ENCODE results near the gene CD3E.
"Not testable (repeated sequence)": the region's sequence is repeated elsewhere in the genome, so short reads cannot be mapped to it uniquely, and the experiment has no call there.

The CD3E gene

DNA sequence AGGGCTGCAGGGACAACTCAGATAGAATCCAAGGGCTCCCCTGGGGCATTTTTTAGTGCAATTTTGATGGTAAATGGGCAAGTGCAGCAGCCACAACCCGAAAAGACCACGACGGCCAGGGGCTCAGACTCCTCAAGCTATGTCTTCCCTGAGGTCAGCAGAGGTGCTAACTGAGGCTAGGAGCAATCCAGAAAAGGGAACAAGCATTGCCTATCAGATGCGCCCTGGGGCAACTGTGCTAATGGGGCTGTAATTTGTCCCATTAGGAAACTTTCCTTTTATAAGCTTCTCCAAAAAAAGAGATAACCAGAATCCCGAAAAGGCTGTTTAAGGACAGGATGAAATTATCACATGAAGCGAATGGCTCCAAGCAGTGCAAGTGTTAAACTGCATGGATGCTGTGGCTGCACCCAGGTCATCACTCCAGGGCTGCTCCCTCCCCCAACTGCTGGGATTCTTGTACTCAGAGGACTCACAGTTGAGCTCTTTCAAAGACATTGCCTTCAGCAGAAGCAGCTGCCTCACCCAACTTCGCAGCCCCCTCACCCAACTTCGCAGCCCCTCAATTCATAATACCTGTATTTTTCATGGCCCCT, 2.8 kb upstream of the CD3E start:
- Histone ChIP-seq H3K36me3 (ENCODE audit: control insufficient read depth in 4 of 4, insufficient read depth in 4 of 4, low read length in 3 of 4) (no peaks in the 10 kb centered on the region), H3K27ac (ENCODE audit: insufficient read depth in 1 of 2, low read depth in 1 of 2, low read length in 2 of 2, poor library complexity in 1 of 2, severe bottlenecking in 2 of 2) (no peak overlapping the region), H3K4me3 (ENCODE audit: control insufficient read depth in 1 of 7, extremely low read depth in 1 of 7, insufficient read depth in 4 of 7, low read depth in 2 of 7, low read length in 6 of 7) (no peak overlapping the region), H3K9me3 (ENCODE audit: control extremely low read depth in 1 of 5, control insufficient read depth in 4 of 5, insufficient read depth in 2 of 5, low read depth in 1 of 5, low read length in 4 of 5) (no peaks in the 10 kb centered on the region), H3K4me1 (ENCODE audit: control extremely low read depth in 1 of 4, control insufficient read depth in 4 of 4, insufficient read depth in 4 of 4, low read length in 3 of 4) (peaks cover 0 to 20% (median 12%) of the 10 kb centered on the region in 4 experiments), H3K27me3 (replicated peaks in 2 of 5; ENCODE audit: control insufficient read depth in 4 of 5, insufficient read depth in 5 of 5, low read length in 4 of 5) (no peaks in the 10 kb centered on the region)
- POLR2A ChIA-PET = interaction anchor here (0.6 kb wide), 1 partner anchor 25 kb away, joined by 3 read pairs; no protein-coding TSS in a partner anchor
- CTCF ChIA-PET = interaction anchor here (1.1 to 2.1 kb wide), 4 partner anchors 10 to 103 kb away, joined by 4 to 9 read pairs (median 6); no protein-coding TSS in a partner anchor
- DNase-seq = no peak
- 86% methylated on average over 8 of the region's 8 CpGs for WGBS (ENCODE audit: insufficient coverage)

DNA sequence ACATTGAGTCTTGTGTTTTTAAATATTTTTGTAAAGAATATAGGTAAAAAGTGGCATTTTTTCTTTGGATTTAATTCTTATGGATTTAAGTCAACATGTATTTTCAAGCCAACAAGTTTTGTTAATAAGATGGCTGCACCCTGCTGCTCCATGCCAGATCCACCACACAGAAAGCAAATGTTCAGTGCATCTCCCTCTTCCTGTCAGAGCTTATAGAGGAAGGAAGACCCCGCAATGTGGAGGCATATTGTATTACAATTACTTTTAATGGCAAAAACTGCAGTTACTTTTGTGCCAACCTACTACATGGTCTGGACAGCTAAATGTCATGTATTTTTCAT, 333 bp upstream of the CD3E start:
- peak in 2 of 3 donors; percentile 49 to 55 for DNase-seq
- Histone ChIP-seq H3K4me3 (ENCODE audit: control insufficient read depth in 1 of 7, extremely low read depth in 1 of 7, insufficient read depth in 4 of 7, low read depth in 2 of 7, low read length in 6 of 7) (peak overlapping the region in 1 of 7 experiments; percentile 8), H3K4me1 (ENCODE audit: control extremely low read depth in 1 of 4, control insufficient read depth in 4 of 4, insufficient read depth in 4 of 4, low read length in 3 of 4) (peaks cover 0 to 30% (median 14%) of the 10 kb centered on the region in 4 experiments), H3K36me3 (ENCODE audit: control insufficient read depth in 4 of 4, insufficient read depth in 4 of 4, low read length in 3 of 4) (no peaks in the 10 kb centered on the region), H3K27ac (ENCODE audit: insufficient read depth in 1 of 2, low read depth in 1 of 2, low read length in 2 of 2, poor library complexity in 1 of 2, severe bottlenecking in 2 of 2) (no peak overlapping the region), H3K27me3 (replicated peaks in 2 of 5; ENCODE audit: control insufficient read depth in 4 of 5, insufficient read depth in 5 of 5, low read length in 4 of 5) (no peaks in the 10 kb centered on the region), H3K9me3 (ENCODE audit: control extremely low read depth in 1 of 5, control insufficient read depth in 4 of 5, insufficient read depth in 2 of 5, low read depth in 1 of 5, low read length in 4 of 5) (no peaks in the 10 kb centered on the region)
- POLR2A ChIA-PET = no interaction called here
- no CpG with 5 or more reads among the region's 1 CpG for WGBS (ENCODE audit: insufficient coverage)
- CTCF ChIA-PET = interaction anchor here (1.0 to 3.5 kb wide), 8 partner anchors 8 to 160 kb away, joined by 3 to 18 read pairs (median 4); no protein-coding TSS in a partner anchor

DNA sequence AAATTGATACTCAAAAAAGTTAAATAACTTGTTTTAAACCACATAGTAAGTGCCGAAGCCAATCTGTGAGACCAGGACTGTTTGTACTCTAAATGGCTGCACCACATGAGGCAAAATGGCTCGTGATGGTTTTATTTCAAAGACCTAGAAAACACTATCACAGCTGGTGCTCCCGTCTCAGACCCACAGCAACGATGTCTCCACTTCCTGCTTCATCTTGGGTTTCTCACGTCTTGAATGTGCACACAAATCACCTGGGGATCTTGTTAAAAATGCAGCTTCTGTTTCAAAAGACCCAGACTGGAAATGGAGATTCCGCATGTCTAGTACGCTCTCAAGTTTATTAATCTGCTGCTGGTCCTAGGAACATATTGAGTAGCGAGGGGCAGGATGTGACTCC, 1.2 kb downstream of the CD3E start:
- CTCF ChIA-PET = interaction anchor here (0.6 to 3.5 kb wide), 7 partner anchors 10 to 134 kb away, joined by 3 to 18 read pairs (median 3); no protein-coding TSS in a partner anchor
- Histone ChIP-seq H3K36me3 (ENCODE audit: control insufficient read depth in 4 of 4, insufficient read depth in 4 of 4, low read length in 3 of 4) (no peaks in the 10 kb centered on the region), H3K9me3 (ENCODE audit: control extremely low read depth in 1 of 5, control insufficient read depth in 4 of 5, insufficient read depth in 2 of 5, low read depth in 1 of 5, low read length in 4 of 5) (no peaks in the 10 kb centered on the region), H3K27ac (ENCODE audit: insufficient read depth in 1 of 2, low read depth in 1 of 2, low read length in 2 of 2, poor library complexity in 1 of 2, severe bottlenecking in 2 of 2) (no peak overlapping the region), H3K4me3 (ENCODE audit: control insufficient read depth in 1 of 7, extremely low read depth in 1 of 7, insufficient read depth in 4 of 7, low read depth in 2 of 7, low read length in 6 of 7) (no peak overlapping the region), H3K4me1 (ENCODE audit: control extremely low read depth in 1 of 4, control insufficient read depth in 4 of 4, insufficient read depth in 4 of 4, low read length in 3 of 4) (peaks cover 0 to 30% (median 14%) of the 10 kb centered on the region in 4 experiments), H3K27me3 (replicated peaks in 2 of 5; ENCODE audit: control insufficient read depth in 4 of 5, insufficient read depth in 5 of 5, low read length in 4 of 5) (no peaks in the 10 kb centered on the region)
- WGBS (ENCODE audit: insufficient coverage) = 78% methylated on average over 8 of the region's 8 CpGs
- POLR2A ChIA-PET = no interaction called here
- no peak for DNase-seq

DNA sequence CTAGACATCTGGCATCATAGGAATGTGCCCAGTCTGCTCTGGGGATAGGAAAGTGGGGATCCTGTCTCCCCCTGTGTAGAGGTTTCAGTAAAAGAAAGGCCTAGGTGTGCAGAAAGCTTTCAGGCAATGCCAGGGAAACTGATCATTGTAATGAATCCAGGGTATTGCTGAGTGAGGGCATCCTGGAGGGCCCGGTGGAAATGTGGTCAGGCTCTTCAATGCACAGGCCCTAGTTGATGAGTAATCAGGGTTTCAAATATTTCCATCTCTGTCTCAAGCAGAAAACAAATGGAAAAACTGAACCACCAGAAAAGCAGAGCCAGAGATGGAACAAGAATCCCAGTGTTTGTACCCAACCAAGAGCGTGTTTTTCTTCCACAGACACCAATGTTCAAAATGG, 2.0 kb downstream of the CD3E start:
- peaks cover 0 to 38% (median 14%) of the 10 kb centered on the region in 4 experiments for H3K4me1 ChIP-seq (ENCODE audit: control extremely low read depth in 1 of 4, control insufficient read depth in 4 of 4, insufficient read depth in 4 of 4, low read length in 3 of 4)
- ChIA-PET POLR2A (no interaction called here), CTCF (interaction anchor here (1.4 to 3.5 kb wide), 3 partner anchors 11 to 108 kb away, joined by 3 to 18 read pairs (median 4); no protein-coding TSS in a partner anchor)
- H3K27me3 ChIP-seq (replicated peaks in 2 of 5; ENCODE audit: control insufficient read depth in 4 of 5, insufficient read depth in 5 of 5, low read length in 4 of 5) = no peaks in the 10 kb centered on the region
- DNase-seq = no peak
- H3K36me3 ChIP-seq (ENCODE audit: control insufficient read depth in 4 of 4, insufficient read depth in 4 of 4, low read length in 3 of 4) = no peaks in the 10 kb centered on the region
- no peak overlapping the region for H3K27ac ChIP-seq (ENCODE audit: insufficient read depth in 1 of 2, low read depth in 1 of 2, low read length in 2 of 2, poor library complexity in 1 of 2, severe bottlenecking in 2 of 2)
- no peak overlapping the region for H3K4me3 ChIP-seq (ENCODE audit: control insufficient read depth in 1 of 7, extremely low read depth in 1 of 7, insufficient read depth in 4 of 7, low read depth in 2 of 7, low read length in 6 of 7)
- 100% methylated on average over 2 of the region's 2 CpGs for WGBS (ENCODE audit: insufficient coverage)
- no peaks in the 10 kb centered on the region for H3K9me3 ChIP-seq (ENCODE audit: control extremely low read depth in 1 of 5, control insufficient read depth in 4 of 5, insufficient read depth in 2 of 5, low read depth in 1 of 5, low read length in 4 of 5)

DNA sequence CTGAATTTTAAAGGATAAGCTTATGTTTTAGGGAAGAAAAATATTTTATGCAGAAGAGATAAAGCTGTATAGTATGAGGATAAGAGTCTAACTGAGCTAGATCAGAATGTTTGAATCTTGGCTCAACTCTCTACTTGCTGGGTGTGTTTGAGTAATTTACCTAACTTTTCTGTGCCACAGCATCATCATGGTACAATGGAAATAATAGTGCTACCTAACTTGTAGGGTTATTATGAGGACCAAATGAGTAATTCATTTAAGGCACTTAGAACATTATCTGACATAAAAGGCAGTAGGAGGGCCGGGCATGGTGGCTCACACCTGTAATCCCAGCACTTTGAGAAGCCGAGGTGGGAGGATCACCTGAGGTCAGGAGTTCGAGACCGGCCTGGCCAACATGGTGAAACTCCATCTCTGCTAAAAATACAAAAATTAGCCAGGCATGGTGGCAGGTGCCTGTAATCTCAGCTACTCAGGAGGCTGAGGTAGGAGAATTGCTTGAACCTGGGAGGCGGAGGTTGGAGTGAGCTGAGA, 4.5 kb downstream of the CD3E start:
- H3K9me3 ChIP-seq (ENCODE audit: control extremely low read depth in 1 of 5, control insufficient read depth in 4 of 5, insufficient read depth in 2 of 5, low read depth in 1 of 5, low read length in 4 of 5); POLR2A ChIA-PET; H3K27me3 ChIP-seq (replicated peaks in 2 of 5; ENCODE audit: control insufficient read depth in 4 of 5, insufficient read depth in 5 of 5, low read length in 4 of 5); DNase-seq; H3K27ac ChIP-seq (ENCODE audit: insufficient read depth in 1 of 2, low read depth in 1 of 2, low read length in 2 of 2, poor library complexity in 1 of 2, severe bottlenecking in 2 of 2); H3K36me3 ChIP-seq (ENCODE audit: control insufficient read depth in 4 of 4, insufficient read depth in 4 of 4, low read length in 3 of 4); H3K4me3 ChIP-seq (ENCODE audit: control insufficient read depth in 1 of 7, extremely low read depth in 1 of 7, insufficient read depth in 4 of 7, low read depth in 2 of 7, low read length in 6 of 7): not testable (repeated sequence)
- CTCF ChIA-PET = interaction anchor here (1.0 to 2.2 kb wide), 3 partner anchors 9 to 110 kb away, joined by 4 to 8 read pairs (median 4); no protein-coding TSS in a partner anchor
- H3K4me1 ChIP-seq (ENCODE audit: control extremely low read depth in 1 of 4, control insufficient read depth in 4 of 4, insufficient read depth in 4 of 4, low read length in 3 of 4) = peaks cover 0 to 53% (median 17%) of the 10 kb centered on the region in 4 experiments
- WGBS (ENCODE audit: insufficient coverage) = 100% methylated on average over 1 of the region's 5 CpGs

DNA sequence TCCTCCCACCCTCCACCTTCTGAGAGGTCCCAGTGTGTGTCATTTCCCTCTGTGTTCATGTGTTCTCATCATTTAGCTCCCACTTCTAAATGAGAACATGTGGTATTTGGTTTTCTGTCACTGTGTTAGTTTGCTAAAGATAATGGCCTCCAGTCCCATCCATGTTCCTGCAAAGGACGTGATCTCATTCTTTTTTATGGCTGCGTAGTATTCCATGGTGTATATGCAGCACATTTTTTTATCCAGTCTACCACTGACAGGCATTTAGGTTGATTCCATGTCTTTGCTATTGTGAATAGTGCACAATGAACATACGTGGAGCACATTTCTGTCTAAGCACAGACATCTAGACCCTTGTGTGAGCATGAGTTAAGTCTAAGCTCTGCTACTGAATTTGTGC, 5.7 kb downstream of the CD3E start:
- H3K27ac ChIP-seq (ENCODE audit: insufficient read depth in 1 of 2, low read depth in 1 of 2, low read length in 2 of 2, poor library complexity in 1 of 2, severe bottlenecking in 2 of 2) = no peak overlapping the region
- no peaks in the 10 kb centered on the region for H3K36me3 ChIP-seq (ENCODE audit: control insufficient read depth in 4 of 4, insufficient read depth in 4 of 4, low read length in 3 of 4)
- ChIA-PET POLR2A (no interaction called here), CTCF (interaction anchor here (1.1 to 2.2 kb wide), 2 partner anchors 38 to 111 kb away, joined by 3 to 8 read pairs; no protein-coding TSS in a partner anchor)
- no CpG with 5 or more reads among the region's 3 CpGs for WGBS (ENCODE audit: insufficient coverage)
- peaks cover 0 to 52% (median 12%) of the 10 kb centered on the region in 4 experiments for H3K4me1 ChIP-seq (ENCODE audit: control extremely low read depth in 1 of 4, control insufficient read depth in 4 of 4, insufficient read depth in 4 of 4, low read length in 3 of 4)
- no peak overlapping the region for H3K4me3 ChIP-seq (ENCODE audit: control insufficient read depth in 1 of 7, extremely low read depth in 1 of 7, insufficient read depth in 4 of 7, low read depth in 2 of 7, low read length in 6 of 7)
- H3K9me3 ChIP-seq (ENCODE audit: control extremely low read depth in 1 of 5, control insufficient read depth in 4 of 5, insufficient read depth in 2 of 5, low read depth in 1 of 5, low read length in 4 of 5) = no peaks in the 10 kb centered on the region
- H3K27me3 ChIP-seq (replicated peaks in 2 of 5; ENCODE audit: control insufficient read depth in 4 of 5, insufficient read depth in 5 of 5, low read length in 4 of 5) = no peaks in the 10 kb centered on the region
- no peak for DNase-seq

DNA sequence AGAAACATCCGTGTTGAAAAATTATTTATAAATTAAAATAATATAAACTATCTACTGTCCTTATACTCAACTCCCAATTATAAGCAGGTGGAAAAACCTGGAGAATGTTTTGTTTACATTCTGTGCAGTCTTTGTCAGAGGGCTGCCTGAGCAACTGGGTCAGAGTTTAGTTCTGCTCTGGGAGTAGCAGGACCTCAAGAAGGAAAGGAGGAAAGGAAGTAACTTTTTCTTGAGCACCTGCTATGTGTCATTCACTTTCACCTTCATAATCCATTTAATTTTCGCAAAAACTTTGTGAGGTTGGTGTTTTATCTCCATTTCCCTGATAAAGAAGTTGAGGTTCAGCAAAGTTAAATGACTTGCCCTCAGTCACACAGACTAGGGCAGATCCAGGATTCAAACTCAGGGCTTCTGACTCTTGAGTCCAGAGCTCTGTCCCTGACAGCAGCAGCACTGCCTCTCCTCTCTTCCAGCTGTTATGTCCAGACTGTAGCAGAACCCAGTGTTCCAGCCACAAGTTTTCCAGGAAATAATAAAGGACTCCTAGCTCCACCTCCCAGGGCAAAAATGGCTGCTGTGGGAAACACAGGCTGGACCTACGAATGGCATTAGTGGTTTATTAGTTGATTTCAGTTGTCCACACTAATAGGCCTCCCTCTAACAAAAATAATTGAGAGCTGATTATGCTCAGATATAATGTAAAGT, 6.4 kb downstream of the CD3E start:
- no peaks in the 10 kb centered on the region for H3K36me3 ChIP-seq (ENCODE audit: control insufficient read depth in 4 of 4, insufficient read depth in 4 of 4, low read length in 3 of 4)
- H3K4me3 ChIP-seq (ENCODE audit: control insufficient read depth in 1 of 7, extremely low read depth in 1 of 7, insufficient read depth in 4 of 7, low read depth in 2 of 7, low read length in 6 of 7) = no peak overlapping the region
- DNase-seq = no peak
- H3K4me1 ChIP-seq (ENCODE audit: control extremely low read depth in 1 of 4, control insufficient read depth in 4 of 4, insufficient read depth in 4 of 4, low read length in 3 of 4) = peaks cover 0 to 56% (median 16%) of the 10 kb centered on the region in 4 experiments
- no peaks in the 10 kb centered on the region for H3K9me3 ChIP-seq (ENCODE audit: control extremely low read depth in 1 of 5, control insufficient read depth in 4 of 5, insufficient read depth in 2 of 5, low read depth in 1 of 5, low read length in 4 of 5)
- POLR2A ChIA-PET = no interaction called here
- CTCF ChIA-PET = interaction anchor here (1.1 to 1.2 kb wide), 3 partner anchors 36 to 42 kb away, joined by 3 read pairs; no protein-coding TSS in a partner anchor
- no CpG with 5 or more reads among the region's 3 CpGs for WGBS (ENCODE audit: insufficient coverage)
- no peaks in the 10 kb centered on the region for H3K27me3 ChIP-seq (replicated peaks in 2 of 5; ENCODE audit: control insufficient read depth in 4 of 5, insufficient read depth in 5 of 5, low read length in 4 of 5)
- no peak overlapping the region for H3K27ac ChIP-seq (ENCODE audit: insufficient read depth in 1 of 2, low read depth in 1 of 2, low read length in 2 of 2, poor library complexity in 1 of 2, severe bottlenecking in 2 of 2)

All from common myeloid progenitor, CD34-positive (primary cell).